Mesangial cell (primary cell): ENCODE results near the gene SANBR. TPM values are rescaled to one million over a fixed set of nuclear protein-coding genes. Genes with fewer than 3 reads are reported as not detected.

Experiments
- total RNA-seq: library from RNA; depleted of rRNA; stranded (reverse); fragments of >200 nt; gene quantifications from 2 replicates; pipeline ENCODE4 v1.2.3, GENCODE V29; 2015

Gene SANBR
- 5.5 and 8.0 TPM in 2 replicates for total RNA-seq

GRCh38 chr2:61065714-61066709, at the start of gene SANBR:
Gene SANBR (plus strand): TSS chr2:61065871. CDS start chr2:61070351, 4,480 bp downstream.

GRCh38 chr2:61017556-61018317, 47.9 kb upstream of the SANBR start, which contains the start of the genes PEX13 and PUS10:
Gene PEX13 (plus strand): TSS chr2:61017720. CDS start chr2:61017760, 40 bp downstream.
Gene PUS10 (minus strand): TSS chr2:61018255. CDS start chr2:61011890, 6,365 bp downstream.

Other genes starting within 250 kb of the SANBR start
- gene REL, start 184.3 kb upstream of the SANBR start, total RNA-seq: 2.4 and 4.3 TPM in 2 replicates
- gene PEX13, start 48.2 kb upstream of the SANBR start, total RNA-seq: 16.0 and 18.6 TPM in 2 replicates
- 3.8 and 4.1 TPM in 2 replicates for gene PUS10, start 47.6 kb upstream of the SANBR start, total RNA-seq
- 2.1 and 3.7 TPM in 2 replicates for gene C2orf74, start 96.3 kb downstream of the SANBR start, total RNA-seq